ENCODE results near the gene CDC26.

- TF ChIP-seq, protein P1, sequence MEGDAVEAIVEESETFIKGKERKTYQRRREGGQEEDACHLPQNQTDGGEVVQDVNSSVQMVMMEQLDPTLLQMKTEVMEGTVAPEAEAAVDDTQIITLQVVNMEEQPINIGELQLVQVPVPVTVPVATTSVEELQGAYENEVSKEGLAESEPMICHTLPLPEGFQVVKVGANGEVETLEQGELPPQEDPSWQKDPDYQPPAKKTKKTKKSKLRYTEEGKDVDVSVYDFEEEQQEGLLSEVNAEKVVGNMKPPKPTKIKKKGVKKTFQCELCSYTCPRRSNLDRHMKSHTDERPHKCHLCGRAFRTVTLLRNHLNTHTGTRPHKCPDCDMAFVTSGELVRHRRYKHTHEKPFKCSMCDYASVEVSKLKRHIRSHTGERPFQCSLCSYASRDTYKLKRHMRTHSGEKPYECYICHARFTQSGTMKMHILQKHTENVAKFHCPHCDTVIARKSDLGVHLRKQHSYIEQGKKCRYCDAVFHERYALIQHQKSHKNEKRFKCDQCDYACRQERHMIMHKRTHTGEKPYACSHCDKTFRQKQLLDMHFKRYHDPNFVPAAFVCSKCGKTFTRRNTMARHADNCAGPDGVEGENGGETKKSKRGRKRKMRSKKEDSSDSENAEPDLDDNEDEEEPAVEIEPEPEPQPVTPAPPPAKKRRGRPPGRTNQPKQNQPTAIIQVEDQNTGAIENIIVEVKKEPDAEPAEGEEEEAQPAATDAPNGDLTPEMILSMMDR (IDR thresholded peaks at IDR 0.05), result no peak
- no peak for TF ChIP-seq POLR2A (IDR thresholded peaks at IDR 0.05; ENCODE audit: low read depth)
Observed at GRCh38 chr9:113278840-113279239, 3.5 kb upstream of the CDC26 start.
